ENCODE results near the gene WDR89.
"Not testable (repeated sequence)": the region's sequence is repeated elsewhere in the genome, so short reads cannot be mapped to it uniquely, and the experiment has no call there.

WDR89 gene

GRCh38 chr14:63603749-63604277 lies 37.9 kb downstream of the WDR89 start:
- FAIRE-seq (no peak), DNase-seq (ENCODE audit: insufficient read length, low spot score) (no peak)

- no peak for FAIRE-seq
- no peak for DNase-seq (ENCODE audit: insufficient read length, low spot score)
These were observed 42.9 kb downstream of the WDR89 start for GRCh38 chr14:63598807-63599206.

- no peak for FAIRE-seq
These were observed 44.5 kb downstream of the WDR89 start for GRCh38 chr14:63596998-63597658.

GRCh38 chr14:63594455-63595372 lies 47.0 kb downstream of the WDR89 start:
- DNase-seq (ENCODE audit: insufficient read length, low spot score) = no peak
- FAIRE-seq = no peak

More at GRCh38 chr14:63596998-63597658, 44.5 kb downstream of the WDR89 start:
- DNase-seq (ENCODE audit: insufficient read length, low spot score) = no peak

GRCh38 chr14:63583046-63583445 lies 58.6 kb downstream of the WDR89 start:
- FAIRE-seq; DNase-seq (ENCODE audit: insufficient read length, low spot score): not testable (repeated sequence)

- FAIRE-seq (no peak), DNase-seq (ENCODE audit: insufficient read length, low spot score) (no peak)
These were observed 60.2 kb downstream of the WDR89 start for GRCh38 chr14:63581491-63581890.

DNA sequence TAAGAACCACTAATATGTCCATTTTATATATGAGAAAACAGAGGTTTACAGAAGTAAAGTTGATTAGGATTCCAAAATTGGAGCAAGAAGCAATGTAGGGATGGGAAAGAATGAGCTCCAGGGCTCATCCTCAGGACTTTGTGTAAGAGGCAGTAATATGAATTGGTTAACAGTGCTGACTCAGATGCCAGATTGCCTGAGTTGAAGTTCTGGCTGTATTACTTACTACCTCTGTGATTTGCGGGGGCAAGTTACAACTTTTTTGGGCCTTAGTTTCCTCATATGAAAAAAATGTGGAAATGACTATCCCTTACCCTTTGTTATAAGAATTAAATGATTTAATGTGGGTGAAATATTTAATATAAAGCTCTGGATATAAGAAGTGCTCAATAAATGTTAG lies 63.4 kb downstream of the WDR89 start:
- FAIRE-seq (no peak), DNase-seq (ENCODE audit: insufficient read length, low spot score) (no peak)

- DNase-seq (ENCODE audit: insufficient read length, low spot score) = no peak
- no peak for FAIRE-seq
These were observed 68.1 kb downstream of the WDR89 start for GRCh38 chr14:63573581-63573980.

- no peak for FAIRE-seq
- DNase-seq (ENCODE audit: insufficient read length, low spot score) = no peak
These were observed 76.2 kb downstream of the WDR89 start for GRCh38 chr14:63565448-63565847.

DNA sequence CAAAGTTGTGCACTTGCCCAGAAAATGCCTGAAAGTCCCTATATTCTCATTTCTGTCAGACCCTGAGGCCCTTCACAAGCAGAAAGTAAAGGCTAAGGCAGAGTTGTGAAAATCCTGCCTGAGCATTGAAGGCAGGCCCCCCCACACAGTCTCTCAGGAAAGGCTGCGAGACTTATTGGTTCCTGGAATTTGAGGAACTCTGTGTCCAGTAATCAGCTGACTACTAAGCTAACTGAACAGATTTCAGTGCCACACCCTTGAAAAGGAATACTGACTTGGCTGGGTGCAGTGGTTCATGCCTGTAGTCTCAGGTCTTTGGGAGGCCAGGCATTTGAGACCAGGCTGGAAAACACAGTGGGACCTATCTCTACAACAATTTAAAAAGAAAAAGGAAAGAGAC lies 77.4 kb downstream of the WDR89 start:
- FAIRE-seq = no peak

GRCh38 chr14:63563370-63564026 lies 78.2 kb downstream of the WDR89 start:
- DNase-seq (ENCODE audit: insufficient read length, low spot score) (no peak), FAIRE-seq (no peak)

More for the DNA sequence above, 77.4 kb downstream of the WDR89 start:
- no peak for DNase-seq (ENCODE audit: insufficient read length, low spot score)

DNA sequence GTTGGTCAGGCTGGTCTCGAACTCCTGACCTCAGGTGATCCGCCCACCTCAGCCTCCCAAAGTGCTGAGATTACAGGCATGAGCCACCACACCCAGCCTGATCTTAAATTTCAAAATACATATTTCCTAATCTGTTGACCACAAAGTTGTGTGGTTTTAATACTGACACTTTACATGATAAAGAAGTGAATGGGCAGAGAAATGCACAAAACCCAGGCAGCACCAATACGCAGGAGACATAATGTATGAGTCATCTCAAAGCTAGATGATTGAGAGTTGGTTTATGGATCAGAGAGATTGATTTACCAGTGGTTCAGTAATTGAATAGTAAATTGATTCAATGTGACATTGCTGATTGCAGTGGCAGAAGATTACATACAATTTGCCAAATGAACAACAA lies 79.3 kb downstream of the WDR89 start:
- FAIRE-seq (no peak), DNase-seq (ENCODE audit: insufficient read length, low spot score) (no peak)

DNA sequence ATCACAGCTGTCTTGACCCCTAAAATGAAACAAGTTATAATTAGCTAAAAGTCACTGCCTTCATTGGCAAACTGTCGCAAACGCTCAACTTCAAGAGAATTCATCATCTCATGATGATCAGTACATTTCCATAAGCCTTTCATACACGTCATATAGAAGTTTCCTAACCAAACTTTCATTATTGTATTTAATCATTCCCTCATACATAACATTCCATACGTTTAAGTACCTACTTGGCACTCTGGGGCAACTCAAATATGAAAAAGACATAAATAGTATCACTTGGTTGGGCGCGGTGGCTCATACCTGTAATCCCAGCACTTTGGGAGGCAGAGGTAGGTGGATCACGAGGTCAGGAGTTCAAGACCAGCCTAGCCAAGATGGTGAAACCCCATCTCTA lies 86.1 kb downstream of the WDR89 start:
- DNase-seq (ENCODE audit: insufficient read length, low spot score) (no peak), FAIRE-seq (no peak)

GRCh38 chr14:63551332-63551731 lies 90.3 kb downstream of the WDR89 start:
- no peak for DNase-seq (ENCODE audit: insufficient read length, low spot score)
- no peak for FAIRE-seq

- DNase-seq (ENCODE audit: insufficient read length, low spot score) (no peak), FAIRE-seq (no peak)
These were observed 93.8 kb downstream of the WDR89 start for GRCh38 chr14:63547798-63548335.

Measured in GM19239 (cell line).